A549 (cell line): ENCODE results near the gene CYB561D1. TPM values are rescaled to one million over a fixed set of nuclear protein-coding genes. Genes with fewer than 3 reads are reported as not detected.

Source experiments
- ATAC-seq, 2 experiments: fragments of 200-7000 bp in 1 of 2; fragments of >200 bp in 1 of 2; cut with Nextera tagmentation in 1 of 2; cut with Tn5 transposase in 1 of 2; 3 replicates each; pipeline versions ENCODE4 v1.8.0 to v1.9.1; 2018 to 2020; ENCODE audit warnings: mild to moderate bottlenecking in 1 of 2, moderate library complexity in 1 of 2
- CTCF ChIA-PET: fragments of 300-600 bp; sonication (Branson Sonifier 250); formaldehyde crosslinking; extraction: SDS; loops from one replicate; lab custom pipeline; 2021; ENCODE audit warnings: antibody characterized with exemption, inconsistent platforms; lab: Yijun Ruan, JAX
- POLR2A ChIA-PET: fragments of 350-600 bp; formaldehyde crosslinking; extraction: SDS; loops from one replicate; lab custom pipeline; 2021; ENCODE audit warnings: antibody characterized with exemption, inconsistent platforms; lab: Yijun Ruan, JAX
- DNase-seq, 2 experiments: peaks; one replicate each; pipeline versions ENCODE4 v3.0.0 to v3.0.0-alpha.2; 2011 to 2016; ENCODE audit warnings: low read depth in 1 of 2, low spot score in 1 of 2
- FAIRE-seq: peaks from 2 replicates; lab custom pipeline; 2011; peaks lifted over from hg19 to GRCh38; lab: Jason Lieb, UNC
- H3K27ac ChIP-seq, 2 experiments: fragments of >200 bp; sonication (Bioruptor Twin); formaldehyde crosslinking; 3 replicates each; pipeline ENCODE4 v1.5.1; 2016 to 2017
- H3K4me1 ChIP-seq: fragments of >200 bp; sonication (Bioruptor Twin); formaldehyde crosslinking; 3 replicates; pipeline ENCODE4 v1.6.1; 2016
- H3K4me2 ChIP-seq: fragments of >200 bp; sonication (Bioruptor Twin); formaldehyde crosslinking; 3 replicates; pipeline ENCODE4 v1.6.1; 2016
- H3K4me3 ChIP-seq: fragments of >200 bp; sonication (Bioruptor Twin); formaldehyde crosslinking; 3 replicates; pipeline ENCODE4 v1.5.1; 2016
- H3K9me3 ChIP-seq: fragments of >200 bp; sonication (Bioruptor Twin); formaldehyde crosslinking; 3 replicates; pipeline ENCODE4 v1.6.1; 2016
- CBX2 ChIP-seq: fragments of 200-600 bp; sonication (generic); IDR thresholded peaks from 2 replicates; pipeline ENCODE4 v1.6.1; 2016; ENCODE audit warnings: low read depth, mild to moderate bottlenecking, borderline replicate concordance
- CTCF ChIP-seq: fragments of >200 bp; sonication (Bioruptor Twin); formaldehyde crosslinking; IDR thresholded peaks from 3 replicates; pipeline ENCODE4 v1.5.1; 2016
- E2F6 ChIP-seq: IDR thresholded peaks from 2 replicates; pipeline ENCODE4 v1.6.1; 2012; ENCODE audit warnings: low read depth, borderline replicate concordance
- EHMT2 ChIP-seq: fragments of 200-600 bp; sonication (generic); IDR thresholded peaks from 2 replicates; pipeline ENCODE4 v1.6.1; 2016; ENCODE audit warnings: antibody characterized with exemption, low read depth, mild to moderate bottlenecking, moderate library complexity
- EP300 ChIP-seq, 2 experiments: fragments of >200 bp; sonication (Bioruptor Twin); formaldehyde crosslinking; IDR thresholded peaks; 2 replicates in 1 of 2; 3 replicates in 1 of 2; pipeline ENCODE4 v1.6.1; 2016 to 2017
- HDAC2 ChIP-seq: fragments of 200-600 bp; sonication (generic); IDR thresholded peaks from 2 replicates; pipeline ENCODE4 v1.6.1; 2016
- HEYL ChIP-seq: fragments of 250-450 bp; sonication (Bioruptor Pico); IDR thresholded peaks from 2 replicates; pipeline ENCODE4 v1.8.0; 2021; ENCODE audit warnings: mild to moderate bottlenecking, moderate library complexity
- HOXB13 ChIP-seq: fragments of 250-450 bp; sonication (Bioruptor Pico); IDR thresholded peaks from 2 replicates; pipeline ENCODE4 v1.5.0; 2020; ENCODE audit warnings: low read depth, mild to moderate bottlenecking, moderate library complexity
- JUN ChIP-seq, 2 experiments: fragments of >200 bp; sonication (Bioruptor Twin); formaldehyde crosslinking; IDR thresholded peaks; 2 replicates in 1 of 2; 3 replicates in 1 of 2; pipeline ENCODE4 v1.6.1; 2016 to 2017
- KDM1A ChIP-seq: fragments of 200-600 bp; sonication (generic); IDR thresholded peaks from 2 replicates; pipeline ENCODE4 v1.6.1; 2016; ENCODE audit warnings: low read depth, mild to moderate bottlenecking
- MAX ChIP-seq: IDR thresholded peaks from 2 replicates; pipeline ENCODE4 v1.6.1; 2012
- MYC ChIP-seq: IDR thresholded peaks from 2 replicates; pipeline ENCODE4 v1.6.1; 2012; ENCODE audit warnings: mild to moderate bottlenecking, inconsistent platforms, low read length, improper control_type of control experiment, borderline replicate concordance
- PHF8 ChIP-seq: fragments of 200-600 bp; sonication (generic); IDR thresholded peaks from 2 replicates; pipeline ENCODE4 v1.6.1; 2016; ENCODE audit warnings: low read depth, mild to moderate bottlenecking, antibody characterized with exemption, moderate library complexity, borderline replicate concordance
- RCOR1 ChIP-seq: fragments of 150-350 bp; IDR thresholded peaks from 2 replicates; pipeline ENCODE4 v1.6.1; 2014; ENCODE audit warnings: antibody characterized with exemption, low read length, low read depth
- SMC3 ChIP-seq: fragments of >200 bp; sonication (Bioruptor Twin); formaldehyde crosslinking; IDR thresholded peaks from 3 replicates; pipeline ENCODE4 v1.6.1; 2018; ENCODE audit warnings: inconsistent platforms
- SREBF2 ChIP-seq: fragments of 450-650 bp; IDR thresholded peaks from 2 replicates; pipeline ENCODE4 v1.6.1; 2014; ENCODE audit warnings: mild to moderate bottlenecking, moderate library complexity
- TP53 ChIP-seq: fragments of 250-450 bp; sonication (Bioruptor Pico); IDR thresholded peaks from 2 replicates; pipeline ENCODE4 v1.5.0; 2021; ENCODE audit warnings: mild to moderate bottlenecking, moderate library complexity
- ZFP36 ChIP-seq: fragments of 450-650 bp; IDR thresholded peaks from 2 replicates; pipeline ENCODE4 v1.6.1; 2014; ENCODE audit warnings: borderline replicate concordance; ENCODE audit not compliant: partially characterized antibody
- ZNF302 ChIP-seq: fragments of 250-450 bp; sonication (Bioruptor Pico); IDR thresholded peaks from 2 replicates; pipeline ENCODE4 v1.9.0; 2021; ENCODE audit warnings: inconsistent platforms, mild to moderate bottlenecking, moderate library complexity
- ZSCAN20 ChIP-seq: fragments of 250-450 bp; sonication (Bioruptor Pico); IDR thresholded peaks from 2 replicates; pipeline ENCODE4 v1.8.0; 2022; ENCODE audit warnings: mild to moderate bottlenecking, moderate library complexity
- WGBS: methylation state at CpG from one replicate; pipeline ENCODE4 v1.1.6; 2017; ENCODE audit errors: missing lambda C conversion rate; 5-methylcytosine and 5-hydroxymethylcytosine counted together
- polyA plus RNA-seq, 4 experiments: library from polyadenylated mRNA; depleted of rRNA in 3 of 4; stranded (reverse); fragments of >200 nt; fragmentation: RNase III in 1 of 4; extraction: RNeasy Plus Mini Kit Qiagen cat#74134 plus additional on column Dnase treatment in 1 of 4; gene quantifications; 2 replicates in 3 of 4; 3 replicates in 1 of 4; pipeline ENCODE4 v1.2.3, GENCODE V29; 2011 to 2017

CYB561D1 gene
- polyA plus RNA-seq, 2 of the 4 experiments (the other 2 are of a cell fraction): 4.0 to 5.2 TPM

- TF ChIP-seq RCOR1 (no peak), ZFP36 (no peak), MYC (no peak), JUN (IDR thresholded peaks at IDR 0.05) (no peak), SMC3 (no peak), HEYL (CRISPR knock-in tag) (no peak), HOXB13 (CRISPR knock-in tag) (no peak), CTCF (no peak), ZNF302 (CRISPR knock-in tag) (no peak)
Observed at GRCh38 chr1:109504974-109505373, 11.1 kb downstream of the CYB561D1 start (continued).

GRCh38 chr1:109508001-109508872 lies 14.3 kb downstream of the CYB561D1 start:
- Histone ChIP-seq H3K4me1 (peaks cover 4% of the 10 kb centered on the region; the same call in 1 of the 3 replicates), H3K27ac (no peak overlapping the region), H3K4me3 (no peak overlapping the region), H3K4me2 (no peak overlapping the region), H3K9me3 (no peaks in the 10 kb centered on the region)
- ATAC-seq (no peak), DNase-seq (no peak), FAIRE-seq (no peak)
- ChIA-PET POLR2A (no interaction called here), CTCF (interaction anchor here (0.7 to 16.9 kb wide), 6 partner anchors 9 to 244 kb away, joined by 3 to 232 read pairs (median 13); partner anchors contain the start of gene CYB561D1)
- no peak for TF ChIP-seq ZSCAN20 (CRISPR knock-in tag)
- no peak for TF ChIP-seq MAX
- TF ChIP-seq CBX2: no peak
- no peak for TF ChIP-seq EHMT2
- no peak for TF ChIP-seq ZNF302 (CRISPR knock-in tag)
- no peak for TF ChIP-seq E2F6
- no peak for TF ChIP-seq TP53
- no peak for TF ChIP-seq SREBF2
- TF ChIP-seq HDAC2: no peak
- TF ChIP-seq RCOR1: no peak
- TF ChIP-seq CTCF: no peak
- no peak for TF ChIP-seq KDM1A
- TF ChIP-seq PHF8: no peak
- TF ChIP-seq MYC: no peak
- no peak for TF ChIP-seq EP300 (IDR thresholded peaks at IDR 0.05)
- WGBS: 94% methylated on average over 21 of the region's 25 CpGs
